HG02623 (cell line): ENCODE results near the gene ZNF516.
"Not testable (repeated sequence)": the region's sequence is repeated elsewhere in the genome, so short reads cannot be mapped to it uniquely, and the experiment has no call there.

Experiments
- ATAC-seq: cut with Tn5 transposase; IDR thresholded peaks from one replicate; pipeline ENCODE4 v1.9.1; 2021; ENCODE audit warnings: moderate library complexity; ENCODE audit not compliant: unreplicated experiment

The ZNF516 gene, protein sequence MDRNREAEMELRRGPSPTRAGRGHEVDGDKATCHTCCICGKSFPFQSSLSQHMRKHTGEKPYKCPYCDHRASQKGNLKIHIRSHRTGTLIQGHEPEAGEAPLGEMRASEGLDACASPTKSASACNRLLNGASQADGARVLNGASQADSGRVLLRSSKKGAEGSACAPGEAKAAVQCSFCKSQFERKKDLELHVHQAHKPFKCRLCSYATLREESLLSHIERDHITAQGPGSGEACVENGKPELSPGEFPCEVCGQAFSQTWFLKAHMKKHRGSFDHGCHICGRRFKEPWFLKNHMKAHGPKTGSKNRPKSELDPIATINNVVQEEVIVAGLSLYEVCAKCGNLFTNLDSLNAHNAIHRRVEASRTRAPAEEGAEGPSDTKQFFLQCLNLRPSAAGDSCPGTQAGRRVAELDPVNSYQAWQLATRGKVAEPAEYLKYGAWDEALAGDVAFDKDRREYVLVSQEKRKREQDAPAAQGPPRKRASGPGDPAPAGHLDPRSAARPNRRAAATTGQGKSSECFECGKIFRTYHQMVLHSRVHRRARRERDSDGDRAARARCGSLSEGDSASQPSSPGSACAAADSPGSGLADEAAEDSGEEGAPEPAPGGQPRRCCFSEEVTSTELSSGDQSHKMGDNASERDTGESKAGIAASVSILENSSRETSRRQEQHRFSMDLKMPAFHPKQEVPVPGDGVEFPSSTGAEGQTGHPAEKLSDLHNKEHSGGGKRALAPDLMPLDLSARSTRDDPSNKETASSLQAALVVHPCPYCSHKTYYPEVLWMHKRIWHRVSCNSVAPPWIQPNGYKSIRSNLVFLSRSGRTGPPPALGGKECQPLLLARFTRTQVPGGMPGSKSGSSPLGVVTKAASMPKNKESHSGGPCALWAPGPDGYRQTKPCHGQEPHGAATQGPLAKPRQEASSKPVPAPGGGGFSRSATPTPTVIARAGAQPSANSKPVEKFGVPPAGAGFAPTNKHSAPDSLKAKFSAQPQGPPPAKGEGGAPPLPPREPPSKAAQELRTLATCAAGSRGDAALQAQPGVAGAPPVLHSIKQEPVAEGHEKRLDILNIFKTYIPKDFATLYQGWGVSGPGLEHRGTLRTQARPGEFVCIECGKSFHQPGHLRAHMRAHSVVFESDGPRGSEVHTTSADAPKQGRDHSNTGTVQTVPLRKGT

DNA sequence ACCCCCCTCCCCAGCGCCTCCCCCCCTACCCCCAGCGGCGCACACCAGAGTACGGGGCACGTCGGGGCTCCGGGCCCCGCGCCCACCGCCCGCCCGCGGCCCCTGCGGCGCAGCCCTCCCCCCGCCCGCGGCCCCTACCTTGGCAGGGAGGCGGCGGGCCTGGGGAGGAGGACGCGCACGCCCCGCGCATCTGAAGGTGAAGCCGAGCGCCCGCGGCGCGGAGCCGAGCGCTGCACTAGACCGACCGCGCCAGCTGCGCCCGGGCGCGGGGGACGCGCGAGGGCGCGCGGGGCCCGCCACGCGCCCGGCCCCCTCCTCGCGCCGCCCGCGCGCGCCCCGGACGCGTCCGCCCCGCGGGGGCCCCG is at the start of gene ZNF516:
ZNF516 (minus strand) TSS at position 237 of the 365 bp plus-strand sequence. CDS start 52,188 bp downstream, outside the sequence.
- ATAC-seq, result no peak

GRCh38 chr18:76538846-76539245 is 43.8 kb upstream of the ZNF516 start:
- ATAC-seq, result no peak

DNA sequence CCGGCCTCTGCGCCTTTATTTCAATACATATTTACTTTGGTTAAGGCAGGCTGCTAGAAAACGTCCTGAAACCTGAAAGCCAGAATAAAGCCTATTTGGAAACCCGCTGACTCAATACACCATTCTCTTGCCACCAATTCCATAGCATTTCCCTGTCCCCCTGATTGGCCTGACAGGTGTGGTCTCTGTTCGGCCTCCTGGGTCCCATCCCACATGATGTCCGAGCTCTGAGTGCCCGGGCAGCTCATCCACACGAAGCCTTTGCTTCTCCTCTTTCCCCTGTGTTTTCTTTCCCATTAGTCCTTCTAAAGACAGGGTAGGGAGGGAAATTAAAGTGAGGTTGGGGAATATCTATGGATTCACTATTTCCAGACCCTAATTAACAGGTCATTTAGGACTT is 42.6 kb upstream of the ZNF516 start:
- no peak for ATAC-seq

DNA sequence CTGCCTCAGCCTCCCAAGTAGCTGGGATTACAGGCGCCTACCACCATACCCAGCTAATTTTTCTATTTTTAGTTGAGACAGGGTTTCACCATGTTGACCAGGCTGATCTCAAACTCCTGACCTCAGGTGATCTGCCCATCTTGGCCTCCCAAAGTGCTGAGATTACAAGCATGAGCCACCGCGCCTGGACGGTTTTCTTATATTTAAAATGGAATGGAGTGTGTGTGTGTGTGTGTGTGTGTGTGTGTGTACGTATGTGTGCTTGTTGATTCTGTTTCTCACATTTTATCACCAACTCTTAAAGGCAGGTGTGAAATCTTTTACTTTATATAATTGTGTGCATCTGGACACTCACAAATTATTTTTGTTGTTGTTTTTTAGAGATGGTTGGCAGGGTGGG is 41.6 kb upstream of the ZNF516 start:
- ATAC-seq, result not testable (repeated sequence)

GRCh38 chr18:76532875-76533274 is 37.8 kb upstream of the ZNF516 start:
- no peak for ATAC-seq

GRCh38 chr18:76530846-76531245 is 35.8 kb upstream of the ZNF516 start:
- no peak for ATAC-seq

GRCh38 chr18:76530391-76530790 is 35.3 kb upstream of the ZNF516 start:
- ATAC-seq, result no peak

- no peak for ATAC-seq
Observed at GRCh38 chr18:76529433-76529811, 34.4 kb upstream of the ZNF516 start.

- no peak for ATAC-seq
Observed at GRCh38 chr18:76528477-76529432, 33.7 kb upstream of the ZNF516 start.

- ATAC-seq, result no peak
Observed at GRCh38 chr18:76525911-76526310, 30.9 kb upstream of the ZNF516 start.

DNA sequence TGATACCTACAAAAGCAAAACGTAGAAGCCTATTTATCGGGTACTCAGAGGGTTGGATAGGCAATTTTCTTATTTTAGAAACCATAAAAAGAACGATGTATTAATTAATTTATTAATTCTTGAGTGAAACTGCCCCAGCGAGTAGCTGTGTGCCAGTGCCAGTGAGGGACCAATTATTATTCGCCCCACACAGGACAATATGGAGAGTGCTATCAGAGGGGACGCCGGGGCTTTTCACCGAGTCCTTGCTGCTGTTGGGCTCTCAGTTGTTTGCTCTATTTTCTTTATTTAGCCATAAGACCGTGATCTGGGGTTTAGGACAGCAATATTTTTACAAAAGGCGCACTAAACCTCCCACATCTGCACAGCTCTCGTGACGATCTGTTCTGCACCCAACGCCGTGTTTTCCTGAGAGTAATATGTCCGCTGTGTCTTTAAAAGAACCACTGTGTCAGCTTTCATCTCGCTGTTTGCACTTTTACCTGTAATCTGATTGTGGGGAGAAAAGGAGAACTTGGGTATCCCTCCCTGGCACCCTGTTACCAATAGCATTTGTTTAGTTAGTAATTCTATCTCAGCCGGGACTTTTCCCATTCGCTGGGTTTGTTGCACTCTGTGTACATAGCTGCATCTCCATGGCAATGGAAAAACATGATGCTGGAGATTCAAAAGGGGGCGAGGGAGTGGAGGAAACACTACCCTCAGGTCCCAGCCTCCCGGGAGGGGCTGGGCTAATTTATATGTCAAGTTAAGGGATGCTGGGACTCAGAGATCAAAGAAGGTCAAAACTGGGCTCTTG is 30.1 kb upstream of the ZNF516 start:
- ATAC-seq, result no peak

GRCh38 chr18:76524477-76524876 is 29.4 kb upstream of the ZNF516 start:
- no peak for ATAC-seq

- ATAC-seq, result no peak
Observed at GRCh38 chr18:76522551-76522950, 27.5 kb upstream of the ZNF516 start.

DNA sequence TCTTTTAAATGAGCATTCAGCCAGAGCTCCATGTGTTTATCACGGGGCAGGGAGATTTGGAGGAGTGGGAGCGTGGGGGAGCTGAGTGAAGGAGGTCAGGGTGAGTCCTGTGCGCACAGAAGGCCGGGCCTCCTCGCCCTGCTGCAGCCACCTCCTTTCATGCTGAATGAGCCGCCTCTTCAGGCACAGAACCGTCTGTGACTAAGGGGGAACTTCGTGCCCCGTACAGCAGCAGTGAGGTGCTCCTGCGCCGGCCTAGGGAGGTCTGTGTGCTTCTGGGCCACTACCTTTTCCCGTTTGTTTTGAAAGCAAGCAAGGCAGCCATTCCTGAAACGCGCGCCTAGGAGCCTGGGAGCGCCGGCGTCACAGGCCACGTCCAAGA is 27.1 kb upstream of the ZNF516 start:
- ATAC-seq, result no peak

DNA sequence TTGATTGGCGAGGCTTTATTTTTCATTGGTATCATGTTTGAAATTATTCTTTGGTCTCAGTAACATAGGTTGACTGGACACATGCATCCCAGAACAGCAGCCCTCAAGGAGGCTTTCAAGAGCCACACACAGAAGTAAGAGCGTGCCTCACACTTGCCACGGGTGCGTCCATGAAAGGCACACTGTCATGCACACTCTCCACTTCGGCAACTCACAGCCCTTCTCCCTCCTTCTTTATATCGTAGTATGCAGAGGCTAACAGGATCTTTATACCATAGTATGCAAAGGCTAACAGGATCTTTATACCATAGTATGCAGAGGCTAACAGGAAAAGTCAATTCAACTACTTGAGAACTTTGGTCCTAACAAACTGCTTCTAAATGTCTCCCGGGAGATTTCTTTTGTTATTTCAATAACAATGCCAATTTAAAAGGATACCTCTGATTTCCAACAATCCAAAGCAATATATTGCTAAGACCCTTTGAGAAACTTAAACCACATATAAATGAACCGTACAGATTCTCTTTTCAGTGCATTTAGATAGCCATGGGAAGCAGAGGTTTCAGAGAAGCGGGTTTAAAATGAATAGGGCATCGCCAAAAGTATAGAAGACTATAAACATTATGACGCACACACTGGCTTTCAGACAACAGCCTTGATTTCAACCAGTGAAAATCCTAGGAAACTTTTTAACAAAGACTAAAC is 26.5 kb upstream of the ZNF516 start:
- ATAC-seq, result no peak

DNA sequence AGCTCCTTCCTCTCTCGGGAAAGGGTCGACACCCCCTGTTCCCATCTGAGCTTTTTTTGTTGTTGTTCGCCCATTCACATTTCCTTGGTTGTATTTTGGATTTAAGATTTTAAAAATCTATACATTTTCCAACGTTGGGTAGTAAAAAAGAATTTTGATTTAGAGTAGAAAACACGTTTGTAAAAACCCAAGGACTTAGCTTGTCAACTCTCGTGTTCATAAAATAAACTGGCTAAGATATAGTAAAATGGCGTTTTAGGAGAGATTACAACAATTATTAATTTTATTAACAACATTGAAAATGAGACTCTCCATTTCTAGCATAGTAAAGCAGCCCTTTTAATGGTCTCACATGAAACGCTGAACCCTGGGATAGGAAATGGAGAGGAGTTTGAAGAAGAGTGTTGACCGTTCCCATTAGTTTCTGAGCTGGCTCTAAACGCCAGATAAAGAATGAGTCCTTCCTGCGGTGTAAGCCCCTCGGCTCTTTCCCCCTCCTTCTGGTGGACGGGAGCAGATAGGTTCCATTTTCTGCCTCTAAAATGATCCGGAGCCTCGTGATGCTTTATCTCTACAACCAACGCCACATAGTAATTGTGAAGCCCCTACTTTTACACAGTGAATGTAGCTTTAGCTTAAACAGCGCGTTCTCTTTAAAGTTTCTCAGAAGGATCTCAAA is 24.0 kb upstream of the ZNF516 start:
- ATAC-seq, result no peak

DNA sequence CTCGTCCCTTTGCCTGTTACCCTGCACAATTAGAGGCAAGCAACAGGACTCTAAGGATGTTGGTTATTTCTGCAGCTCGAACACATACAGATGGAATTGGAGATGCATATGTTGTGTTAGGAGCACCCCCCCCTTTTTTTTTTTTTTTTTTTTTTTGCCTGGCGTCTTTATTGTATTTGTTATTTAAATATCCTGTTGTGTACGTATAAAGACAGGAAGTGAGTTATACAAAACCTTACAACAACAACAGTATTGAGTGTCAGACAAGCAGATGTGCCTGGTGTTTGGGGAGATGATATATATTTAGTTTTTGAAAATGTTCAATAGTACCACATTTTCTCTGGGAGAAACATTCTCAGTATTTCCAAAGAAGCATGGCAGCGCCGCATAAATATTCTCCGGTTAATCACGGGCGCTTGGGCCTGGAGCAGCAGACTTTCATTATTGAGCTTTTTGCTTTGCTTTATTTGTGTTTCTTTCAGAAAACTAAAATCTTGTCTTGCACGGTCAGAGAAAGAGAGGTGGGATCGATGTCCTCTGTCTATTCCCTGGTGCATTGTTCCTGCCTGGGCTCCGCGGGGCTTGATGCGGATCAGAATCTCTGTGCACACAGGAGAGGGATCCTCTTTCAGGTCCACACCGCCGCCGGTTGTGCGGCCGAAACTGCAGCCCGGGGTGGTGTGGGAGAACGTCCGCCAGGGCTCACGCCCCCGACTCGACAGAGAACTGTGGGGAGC is 23.2 kb upstream of the ZNF516 start:
- ATAC-seq, result no peak

- ATAC-seq, result no peak
Observed at GRCh38 chr18:76515576-76515975, 20.5 kb upstream of the ZNF516 start.
